Retinal pigment epithelial cell (primary cell): ENCODE results near the gene FAM216B.

Source experiments
- DNase-seq: peaks from one replicate; pipeline ENCODE4 v3.0.0-alpha.2; 2010; ENCODE audit warnings: low read depth
- H3K4me3 ChIP-seq: 2 replicates; pipeline ENCODE4 v1.5.1; 2011; ENCODE audit warnings: mild to moderate bottlenecking, low read length, control low read depth, moderate library complexity
- CTCF ChIP-seq: conservative IDR thresholded peaks from 2 replicates; pipeline ENCODE4 v1.5.1; 2011; ENCODE audit warnings: low read depth, low read length, control low read depth, inconsistent platforms

FAM216B gene

GRCh38 chr13:42746866-42747265 lies 34.5 kb upstream of the FAM216B start:
- no peak for DNase-seq
- H3K4me3 ChIP-seq, result no peak overlapping the region
- TF ChIP-seq CTCF, result no peak

GRCh38 chr13:42747399-42747873 lies 33.9 kb upstream of the FAM216B start:
- H3K4me3 ChIP-seq, result no peak overlapping the region
- no peak for DNase-seq
- no peak for TF ChIP-seq CTCF

DNA sequence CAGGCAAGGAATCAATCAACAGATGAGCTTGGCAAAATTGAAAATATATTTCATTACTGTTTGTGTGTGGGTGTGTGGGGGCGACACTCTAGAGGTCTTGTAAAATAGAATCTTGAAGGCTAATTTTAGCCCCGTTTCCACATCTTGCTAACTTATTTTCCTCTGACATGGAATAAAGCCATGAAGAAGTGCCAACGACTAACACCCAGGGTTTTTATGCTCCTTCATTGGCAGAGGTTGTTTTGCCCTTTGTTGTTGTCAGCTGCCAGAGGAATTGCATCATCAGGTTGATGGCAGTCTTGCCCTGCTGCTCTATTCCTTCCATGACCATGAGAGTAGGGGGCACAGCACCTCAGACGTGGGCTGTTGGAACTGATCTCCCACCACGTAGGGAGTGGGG lies 30.6 kb upstream of the FAM216B start:
- DNase-seq, result no peak
- H3K4me3 ChIP-seq, result no peak overlapping the region
- TF ChIP-seq CTCF, result no peak

DNA sequence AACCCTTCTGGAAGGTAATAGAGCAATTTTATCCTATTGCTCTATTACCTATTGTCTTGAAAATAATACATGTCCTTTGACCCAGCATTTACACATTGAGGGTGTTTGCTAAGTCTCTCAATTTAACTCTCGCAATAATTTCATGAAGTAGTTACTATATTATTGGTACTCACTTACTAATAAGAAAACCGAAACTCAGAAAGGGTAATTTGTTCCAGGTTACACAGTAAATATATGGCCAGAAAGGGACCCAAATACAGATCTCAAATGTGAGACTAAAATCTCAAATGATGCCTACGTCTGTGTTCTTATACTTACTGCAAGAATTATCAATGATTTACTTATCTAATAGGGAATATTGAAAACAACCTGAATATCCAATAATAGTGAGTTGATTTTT lies 29.7 kb upstream of the FAM216B start:
- H3K4me3 ChIP-seq, result no peak overlapping the region
- no peak for TF ChIP-seq CTCF
- no peak for DNase-seq

GRCh38 chr13:42752731-42753130 lies 28.7 kb upstream of the FAM216B start:
- TF ChIP-seq CTCF, result no peak
- H3K4me3 ChIP-seq, result no peak overlapping the region

GRCh38 chr13:42753697-42754096 lies 27.7 kb upstream of the FAM216B start:
- H3K4me3 ChIP-seq, result no peak overlapping the region
- no peak for TF ChIP-seq CTCF
- DNase-seq, result no peak

More at GRCh38 chr13:42752731-42753130, 28.7 kb upstream of the FAM216B start:
- no peak for DNase-seq

- no peak for DNase-seq
- no peak for TF ChIP-seq CTCF
- no peak overlapping the region for H3K4me3 ChIP-seq
These were observed 26.4 kb upstream of the FAM216B start for GRCh38 chr13:42754801-42755510.
